Measurements from ENCODE around the gene GALNT9.
A peak's percentile ranks its signal among the peaks of the same experiment; 100 is the strongest.

The GALNT9 gene

GRCh38 chr12:132171968-132172521 lies 157.3 kb downstream of the GALNT9 start:
- no peak overlapping the region for H3K4me3 ChIP-seq (replicated peaks in 1 of 2; ENCODE audit: low read depth in 2 of 2, low read length in 2 of 2)
- TF ChIP-seq CTCF (IDR thresholded peaks at IDR 0.05; ENCODE audit: low read depth, low read length) = no peak

GRCh38 chr12:132171293-132171967 lies 158.0 kb downstream of the GALNT9 start:
- TF ChIP-seq CTCF (IDR thresholded peaks at IDR 0.05; ENCODE audit: low read depth, low read length) = no peak
- H3K4me3 ChIP-seq (replicated peaks in 1 of 2; ENCODE audit: low read depth in 2 of 2, low read length in 2 of 2) = no peak overlapping the region
- no peak for DNase-seq (ENCODE audit: low read depth in 2 of 2)

More at GRCh38 chr12:132171968-132172521, 157.3 kb downstream of the GALNT9 start:
- DNase-seq (ENCODE audit: low read depth in 2 of 2) = no peak

- no peak overlapping the region for H3K4me3 ChIP-seq (replicated peaks in 1 of 2; ENCODE audit: low read depth in 2 of 2, low read length in 2 of 2)
- no peak for DNase-seq (ENCODE audit: low read depth in 2 of 2)
- no peak for TF ChIP-seq CTCF (IDR thresholded peaks at IDR 0.05; ENCODE audit: low read depth, low read length)
Measured at GRCh38 chr12:132170637-132171292, 158.6 kb downstream of the GALNT9 start.

GRCh38 chr12:132170094-132170636 lies 159.2 kb downstream of the GALNT9 start:
- no peak for TF ChIP-seq CTCF (IDR thresholded peaks at IDR 0.05; ENCODE audit: low read depth, low read length)
- H3K4me3 ChIP-seq (replicated peaks in 1 of 2; ENCODE audit: low read depth in 2 of 2, low read length in 2 of 2) = no peak overlapping the region
- DNase-seq (ENCODE audit: low read depth in 2 of 2) = peak; percentile 47 to 74

GRCh38 chr12:132169376-132169775 lies 160.0 kb downstream of the GALNT9 start:
- DNase-seq (ENCODE audit: low read depth in 2 of 2) = no peak
- TF ChIP-seq CTCF (IDR thresholded peaks at IDR 0.05; ENCODE audit: low read depth, low read length) = no peak
- H3K4me3 ChIP-seq (replicated peaks in 1 of 2; ENCODE audit: low read depth in 2 of 2, low read length in 2 of 2) = no peak overlapping the region

GRCh38 chr12:132168311-132169031 lies 160.9 kb downstream of the GALNT9 start:
- no peak overlapping the region for H3K4me3 ChIP-seq (replicated peaks in 1 of 2; ENCODE audit: low read depth in 2 of 2, low read length in 2 of 2)
- no peak for TF ChIP-seq CTCF (IDR thresholded peaks at IDR 0.05; ENCODE audit: low read depth, low read length)
- DNase-seq (ENCODE audit: low read depth in 2 of 2) = no peak

Measured in cardiac fibroblast (primary cell).